MCF 10A (cell line): ENCODE measurements around the gene TMEM80. TPM values are rescaled to one million over a fixed set of nuclear protein-coding genes. Genes with fewer than 3 reads are reported as not detected.
A peak's percentile ranks its signal among the peaks of the same experiment; 100 is the strongest.

Experiments
- BruUV-seq: library from RNA; stranded (reverse); fragments of 400-500 nt; replicated peaks from 2 replicates; lab custom pipeline; 2021; lab: Mats Ljungman, UMichigan
- CTCF ChIA-PET: fragments of 300-600 bp; sonication (Branson Sonifier 250); formaldehyde crosslinking; extraction: SDS; loops from one replicate; lab custom pipeline; 2021; ENCODE audit warnings: antibody characterized with exemption, inconsistent platforms; lab: Yijun Ruan, JAX
- POLR2A ChIA-PET: fragments of 300-600, 350-650 bp; sonication (Branson Sonifier 250); formaldehyde crosslinking; extraction: SDS; loops from one replicate; lab custom pipeline; 2020; ENCODE audit warnings: antibody characterized with exemption, inconsistent platforms; lab: Yijun Ruan, JAX
- DNase-seq: peaks from one replicate; pipeline ENCODE4 v3.0.0-alpha.2; 2018; ENCODE audit not compliant: unreplicated experiment
- H3K27ac Mint-ChIP-seq: one replicate; pipeline ENCODE4 v1.8.0; 2022; ENCODE audit warnings: mild to moderate bottlenecking, low read depth, mixed read lengths; ENCODE audit not compliant: unreplicated experiment
- H3K27me3 Mint-ChIP-seq: one replicate; pipeline ENCODE4 v1.8.0; 2022; ENCODE audit warnings: mixed read lengths; ENCODE audit not compliant: insufficient read depth, unreplicated experiment
- H3K36me3 Mint-ChIP-seq: one replicate; pipeline ENCODE4 v1.8.0; 2022; ENCODE audit warnings: mild to moderate bottlenecking, moderate library complexity, mixed read lengths; ENCODE audit not compliant: insufficient read depth, unreplicated experiment
- H3K4me1 Mint-ChIP-seq: one replicate; pipeline ENCODE4 v1.8.0; 2022; ENCODE audit warnings: mixed read lengths; ENCODE audit not compliant: insufficient read depth, unreplicated experiment
- H3K4me3 Mint-ChIP-seq: one replicate; pipeline ENCODE4 v1.8.0; 2022; ENCODE audit warnings: mild to moderate bottlenecking, moderate library complexity, mixed read lengths; ENCODE audit not compliant: unreplicated experiment
- H3K9me3 Mint-ChIP-seq: one replicate; pipeline ENCODE4 v1.8.0; 2022; ENCODE audit warnings: mixed read lengths; ENCODE audit not compliant: unreplicated experiment
- CTCF ChIP-seq: fragments of 200-600 bp; IDR thresholded peaks from one replicate; pipeline ENCODE4 v1.8.0; 2022; ENCODE audit warnings: antibody characterized with exemption, mild to moderate bottlenecking; ENCODE audit not compliant: unreplicated experiment
- intact Hi-C: fragments of 100-400 bp; cut with micrococcal nuclease; formaldehyde crosslinking; loops from 2 replicates; pipeline ENCODE4 v1.14.1; 2022
- total RNA-seq: library from RNA; stranded (reverse); gene quantifications from 2 replicates; pipeline ENCODE4 v1.2.3, GENCODE V29; 2022

TMEM80 gene
- total RNA-seq, 1 experiment from 2014 or later = 12.8 TPM

GRCh38 chr11:724778-725386, 29.3 kb downstream of the TMEM80 start:
- ChIA-PET POLR2A (interaction anchor here (0.6 to 7.1 kb wide), 5 partner anchors 18 to 38 kb away, joined by 3 to 96 read pairs (median 4); partner anchors contain the start of genes DEAF1 and TMEM80), CTCF (interaction anchor here (0.9 to 3.6 kb wide), 5 partner anchors 13 to 29 kb away, joined by 4 to 18 read pairs (median 6); partner anchors contain the start of genes DEAF1, EPS8L2 and TMEM80)
- no peak for DNase-seq
- intact Hi-C loops = loop anchor here (10.0 kb wide), 1 partner anchor 160 kb away; the partner anchor contains the start of genes LMNTD2 and RASSF7
- peak overlapping the region; percentile 29 for H3K4me3 Mint-ChIP-seq
- H3K9me3 Mint-ChIP-seq = no peaks in the 10 kb centered on the region
- no peak overlapping the region for H3K27ac Mint-ChIP-seq
- H3K36me3 Mint-ChIP-seq = peaks cover 46% of the 10 kb centered on the region
- peaks cover 9% of the 10 kb centered on the region for H3K4me1 Mint-ChIP-seq
- no TSS peak for BruUV-seq
- no peaks in the 10 kb centered on the region for H3K27me3 Mint-ChIP-seq
- TF ChIP-seq CTCF = no peak

GRCh38 chr11:725624-726202, 30.1 kb downstream of the TMEM80 start:
- intact Hi-C loops = loop anchor here (10.0 kb wide), 1 partner anchor 161 kb away; the partner anchor contains the start of genes LMNTD2 and RASSF7
- CTCF ChIA-PET = interaction anchor here (0.5 to 3.3 kb wide), 9 partner anchors 12 to 1277 kb away, joined by 3 to 22 read pairs (median 4); partner anchors contain the start of genes EPS8L2, TALDO1 and TMEM80
- BruUV-seq = no TSS peak
- Mint-ChIP-seq H3K36me3 (peaks cover 43% of the 10 kb centered on the region), H3K27me3 (no peaks in the 10 kb centered on the region), H3K9me3 (no peaks in the 10 kb centered on the region), H3K4me1 (peaks cover 12% of the 10 kb centered on the region), H3K27ac (no peak overlapping the region), H3K4me3 (peak overlapping the region; percentile 29)
- DNase-seq = no peak
- POLR2A ChIA-PET = interaction anchor here (0.6 to 7.1 kb wide), 14 partner anchors 14 to 190 kb away, joined by 3 to 96 read pairs (median 5); partner anchors contain the start of genes DEAF1, EPS8L2, HRAS and LMNTD2
- no peak for TF ChIP-seq CTCF

GRCh38 chr11:726278-727220, 30.9 kb downstream of the TMEM80 start:
- Mint-ChIP-seq H3K36me3 (peaks cover 39% of the 10 kb centered on the region), H3K9me3 (no peaks in the 10 kb centered on the region), H3K27ac (peak overlapping the region; percentile 43), H3K27me3 (no peaks in the 10 kb centered on the region), H3K4me3 (peak overlapping the region; percentile 50), H3K4me1 (peaks cover 12% of the 10 kb centered on the region)
- TSS peak; percentile 48 for BruUV-seq
- CTCF ChIA-PET = interaction anchor here (0.5 to 3.3 kb wide), 17 partner anchors 8 to 1276 kb away, joined by 3 to 22 read pairs (median 4); partner anchors contain the start of genes EPS8L2, TALDO1 and TMEM80
- TF ChIP-seq CTCF = no peak
- intact Hi-C loops = loop anchor here (10.0 kb wide), 1 partner anchor 162 kb away; the partner anchor contains the start of genes LMNTD2 and RASSF7
- POLR2A ChIA-PET = interaction anchor here (0.6 to 7.1 kb wide), 18 partner anchors 15 to 220 kb away, joined by 3 to 96 read pairs (median 6); partner anchors contain the start of genes DEAF1, EPS8L2, GATD1 and HRAS
- peak; percentile 90 for DNase-seq
